ENCODE data around the gene FARP1.

Gene FARP1

GRCh38 chr13:98142380-98143156, at the start of gene FARP1:
TSS of gene FARP1 (plus strand) at chr13:98143094. CDS start at chr13:98213243, 70,149 bp downstream.
- peak within 1 kb of the TSS; percentile 69 for H3K4me3 Mint-ChIP-seq
- peaks cover 9% of the 10 kb centered on the region for H3K4me1 Mint-ChIP-seq (ENCODE audit: low read depth)
- H3K27ac Mint-ChIP-seq, result no peak within 1 kb of the TSS
- DNase-seq, result peak; percentile 55
- H3K9me3 Mint-ChIP-seq, result no peaks in the 10 kb centered on the region
- no peaks in the 10 kb centered on the region for H3K36me3 Mint-ChIP-seq (ENCODE audit: low read depth)
- peaks cover 76% of the 10 kb centered on the region for H3K27me3 Mint-ChIP-seq

GRCh38 chr13:98094678-98095266, 48.1 kb upstream of the FARP1 start:
- H3K4me3 Mint-ChIP-seq, result no peak overlapping the region
- no peak for DNase-seq
- H3K27ac Mint-ChIP-seq, result no peak overlapping the region
- H3K27me3 Mint-ChIP-seq, result peaks cover 31% of the 10 kb centered on the region
- H3K4me1 Mint-ChIP-seq (ENCODE audit: low read depth), result no peaks in the 10 kb centered on the region
- no peaks in the 10 kb centered on the region for H3K36me3 Mint-ChIP-seq (ENCODE audit: low read depth)
- peaks cover 2% of the 10 kb centered on the region for H3K9me3 Mint-ChIP-seq

- Mint-ChIP-seq H3K4me3 (no peak overlapping the region), H3K4me1 (ENCODE audit: low read depth) (no peaks in the 10 kb centered on the region), H3K27me3 (peaks cover 31% of the 10 kb centered on the region), H3K9me3 (peaks cover 2% of the 10 kb centered on the region), H3K36me3 (ENCODE audit: low read depth) (no peaks in the 10 kb centered on the region), H3K27ac (no peak overlapping the region)
- DNase-seq, result no peak
Measured at GRCh38 chr13:98096059-98096458, 46.8 kb upstream of the FARP1 start.

DNA sequence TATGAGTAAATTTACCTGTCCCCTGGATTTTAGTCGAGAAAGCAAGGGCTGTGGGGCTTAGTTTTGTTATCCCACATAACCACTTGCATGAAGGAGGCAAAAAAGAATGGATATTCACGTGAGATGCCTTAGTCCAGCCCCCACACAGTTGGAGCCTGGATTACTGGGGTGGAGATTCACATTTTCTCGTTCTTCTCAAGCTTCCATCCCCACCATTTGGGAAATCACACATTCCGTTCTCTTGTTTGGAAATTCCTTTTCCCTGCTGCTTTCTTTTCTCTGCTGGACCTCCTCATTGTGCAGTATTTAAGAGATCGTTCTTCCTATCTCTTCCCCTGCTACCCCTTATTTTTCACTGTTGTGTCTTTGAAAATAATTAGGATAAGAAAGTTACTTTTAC, 45.1 kb upstream of the FARP1 start:
- no peaks in the 10 kb centered on the region for H3K4me1 Mint-ChIP-seq (ENCODE audit: low read depth)
- H3K27ac Mint-ChIP-seq, result no peak overlapping the region
- no peak for DNase-seq
- peaks cover 2% of the 10 kb centered on the region for H3K9me3 Mint-ChIP-seq
- peaks cover 31% of the 10 kb centered on the region for H3K27me3 Mint-ChIP-seq
- no peak overlapping the region for H3K4me3 Mint-ChIP-seq
- H3K36me3 Mint-ChIP-seq (ENCODE audit: low read depth), result no peaks in the 10 kb centered on the region

- Mint-ChIP-seq H3K27me3 (peaks cover 31% of the 10 kb centered on the region), H3K4me3 (no peak overlapping the region), H3K36me3 (ENCODE audit: low read depth) (no peaks in the 10 kb centered on the region), H3K9me3 (no peaks in the 10 kb centered on the region), H3K27ac (no peak overlapping the region), H3K4me1 (ENCODE audit: low read depth) (no peaks in the 10 kb centered on the region)
- no peak for DNase-seq
Measured at GRCh38 chr13:98098516-98098915, 44.4 kb upstream of the FARP1 start.

GRCh38 chr13:98099627-98100026, 43.3 kb upstream of the FARP1 start:
- Mint-ChIP-seq H3K4me3 (no peak overlapping the region), H3K9me3 (no peaks in the 10 kb centered on the region), H3K27me3 (peaks cover 28% of the 10 kb centered on the region), H3K4me1 (ENCODE audit: low read depth) (no peaks in the 10 kb centered on the region), H3K36me3 (ENCODE audit: low read depth) (no peaks in the 10 kb centered on the region), H3K27ac (no peak overlapping the region)
- DNase-seq, result no peak

DNA sequence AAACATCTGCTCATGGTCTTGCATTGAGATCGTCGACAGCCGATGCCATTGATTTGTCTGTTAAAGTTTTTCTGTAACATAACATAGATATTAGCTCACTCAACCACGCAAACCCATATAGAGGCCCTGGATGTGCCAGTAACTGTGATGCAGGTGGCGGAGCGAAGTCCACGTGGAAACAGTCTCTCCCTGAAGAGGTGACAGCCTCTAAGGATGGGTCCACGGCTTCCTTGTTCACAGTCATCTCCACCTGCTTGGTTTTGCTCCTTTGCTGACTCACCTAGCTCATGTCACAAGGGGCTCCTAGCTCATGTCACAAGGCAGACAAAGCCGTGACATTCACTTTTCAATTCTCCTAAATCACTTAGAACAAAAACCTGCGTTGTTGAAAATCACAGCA, 42.4 kb upstream of the FARP1 start:
- DNase-seq, result no peak
- H3K9me3 Mint-ChIP-seq, result no peaks in the 10 kb centered on the region
- no peaks in the 10 kb centered on the region for H3K4me1 Mint-ChIP-seq (ENCODE audit: low read depth)
- no peak overlapping the region for H3K4me3 Mint-ChIP-seq
- H3K27me3 Mint-ChIP-seq, result peaks cover 25% of the 10 kb centered on the region
- no peaks in the 10 kb centered on the region for H3K36me3 Mint-ChIP-seq (ENCODE audit: low read depth)
- no peak overlapping the region for H3K27ac Mint-ChIP-seq

- no peak for DNase-seq
- Mint-ChIP-seq H3K36me3 (ENCODE audit: low read depth) (no peaks in the 10 kb centered on the region), H3K9me3 (no peaks in the 10 kb centered on the region), H3K4me3 (no peak overlapping the region), H3K27ac (no peak overlapping the region), H3K4me1 (ENCODE audit: low read depth) (no peaks in the 10 kb centered on the region), H3K27me3 (peaks cover 6% of the 10 kb centered on the region)
Measured at GRCh38 chr13:98103531-98103930, 39.4 kb upstream of the FARP1 start.

GRCh38 chr13:98103942-98104880, 38.7 kb upstream of the FARP1 start:
- Mint-ChIP-seq H3K27ac (no peak overlapping the region), H3K9me3 (no peaks in the 10 kb centered on the region), H3K27me3 (peaks cover 4% of the 10 kb centered on the region), H3K4me1 (ENCODE audit: low read depth) (no peaks in the 10 kb centered on the region), H3K36me3 (ENCODE audit: low read depth) (no peaks in the 10 kb centered on the region), H3K4me3 (no peak overlapping the region)
- no peak for DNase-seq

DNA sequence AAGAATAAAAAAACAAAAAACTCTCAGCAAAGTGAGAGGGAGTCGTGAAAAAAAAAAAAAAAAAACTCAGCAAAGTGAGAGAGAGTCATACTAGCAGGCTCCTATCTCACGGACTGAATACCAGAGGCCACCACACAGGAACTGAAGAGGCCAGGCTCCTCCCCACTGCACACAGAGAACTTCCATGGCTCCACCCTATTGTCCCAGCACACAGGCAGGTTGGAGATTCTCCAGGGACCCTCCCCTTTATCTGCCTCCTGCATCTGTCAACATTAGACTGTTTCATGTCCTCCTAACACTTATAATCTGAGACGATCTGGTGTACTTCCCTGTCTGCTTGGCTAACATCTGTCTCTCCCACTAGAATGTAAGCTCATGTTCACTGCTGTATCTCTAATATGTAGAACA, 37.0 kb upstream of the FARP1 start:
- DNase-seq, result no peak
- no peak overlapping the region for H3K4me3 Mint-ChIP-seq
- no peak overlapping the region for H3K27ac Mint-ChIP-seq
- no peaks in the 10 kb centered on the region for H3K9me3 Mint-ChIP-seq
- H3K27me3 Mint-ChIP-seq, result no peaks in the 10 kb centered on the region
- no peaks in the 10 kb centered on the region for H3K4me1 Mint-ChIP-seq (ENCODE audit: low read depth)
- H3K36me3 Mint-ChIP-seq (ENCODE audit: low read depth), result no peaks in the 10 kb centered on the region

DNA sequence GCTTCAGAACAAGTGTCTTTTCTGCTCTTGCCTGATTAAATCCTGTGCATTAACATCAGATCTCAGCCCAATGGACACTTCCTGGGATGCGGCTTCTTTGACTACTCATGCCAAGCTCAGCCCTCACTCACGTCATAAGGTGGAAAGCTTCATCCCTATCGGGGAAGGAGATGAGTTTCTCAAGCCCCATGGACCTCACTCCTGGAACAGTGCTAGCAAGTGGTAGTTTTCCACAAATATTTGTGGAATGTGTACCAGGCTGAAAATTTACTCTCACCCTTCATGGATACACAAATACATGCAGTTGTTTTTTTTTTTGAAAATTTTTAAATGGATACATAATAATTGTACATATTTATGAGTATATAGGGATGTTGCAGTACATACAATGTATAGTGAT, 34.6 kb upstream of the FARP1 start:
- Mint-ChIP-seq H3K27me3 (no peaks in the 10 kb centered on the region), H3K4me3 (no peak overlapping the region), H3K27ac (no peak overlapping the region), H3K4me1 (ENCODE audit: low read depth) (no peaks in the 10 kb centered on the region), H3K36me3 (ENCODE audit: low read depth) (no peaks in the 10 kb centered on the region), H3K9me3 (no peaks in the 10 kb centered on the region)
- DNase-seq, result no peak

GRCh38 chr13:98109226-98109853, 33.6 kb upstream of the FARP1 start:
- Mint-ChIP-seq H3K36me3 (ENCODE audit: low read depth) (no peaks in the 10 kb centered on the region), H3K27ac (no peak overlapping the region), H3K4me1 (ENCODE audit: low read depth) (no peaks in the 10 kb centered on the region), H3K4me3 (no peak overlapping the region), H3K27me3 (no peaks in the 10 kb centered on the region), H3K9me3 (no peaks in the 10 kb centered on the region)
- DNase-seq, result no peak

DNA sequence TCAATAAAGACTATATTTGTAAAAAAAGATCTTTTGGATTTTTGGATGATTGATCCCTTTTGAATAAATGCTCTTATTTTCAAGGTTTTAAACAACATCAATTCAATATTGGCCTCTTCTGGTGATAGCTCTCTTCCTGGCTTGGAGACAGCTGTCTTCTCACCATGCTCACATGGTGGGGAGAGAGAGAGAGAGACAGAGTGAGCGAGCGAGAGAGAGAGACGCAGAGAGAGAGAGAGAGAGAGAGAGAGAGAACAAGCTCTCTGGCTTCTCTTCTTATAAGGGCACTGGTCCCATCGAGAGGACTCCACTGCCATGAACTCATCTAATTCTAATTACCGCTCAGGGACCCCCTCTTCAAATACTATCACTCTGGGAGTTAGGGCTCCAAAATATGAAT, 32.1 kb upstream of the FARP1 start:
- Mint-ChIP-seq H3K4me3 (no peak overlapping the region), H3K27me3 (no peaks in the 10 kb centered on the region), H3K9me3 (no peaks in the 10 kb centered on the region), H3K36me3 (ENCODE audit: low read depth) (no peaks in the 10 kb centered on the region), H3K27ac (no peak overlapping the region), H3K4me1 (ENCODE audit: low read depth) (no peaks in the 10 kb centered on the region)
- DNase-seq, result no peak
